ENCODE results near the gene AGAP1.

Gene AGAP1

GRCh38 chr2:236109473-236109872 is 615.6 kb downstream of the AGAP1 start:
- no peak for DNase-seq (ENCODE audit: low read depth in 3 of 3, low spot score in 1 of 3)

DNA sequence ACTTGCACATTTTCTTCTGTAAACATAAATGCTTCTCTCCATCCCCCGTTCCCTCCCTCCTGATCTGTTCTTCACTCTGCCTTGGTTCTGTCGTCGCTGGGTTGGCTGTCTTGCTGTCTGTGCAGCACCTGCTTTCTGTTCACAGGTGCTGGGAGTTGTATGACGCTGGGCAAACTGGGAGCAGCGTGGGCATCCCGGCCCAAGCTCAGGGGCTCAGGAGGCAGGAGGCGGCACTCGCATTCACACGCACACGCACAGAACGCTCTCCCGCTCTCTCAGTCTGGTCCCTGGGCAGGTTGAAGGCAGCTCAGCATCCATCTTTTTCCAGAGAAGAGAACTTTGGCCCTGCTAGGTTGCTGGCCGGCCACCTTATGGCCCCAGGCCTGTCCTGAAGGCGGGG is 618.6 kb downstream of the AGAP1 start:
- no peak for DNase-seq (ENCODE audit: low read depth in 3 of 3, low spot score in 1 of 3)

- no peak for DNase-seq (ENCODE audit: low read depth in 3 of 3, low spot score in 1 of 3)
Observed at GRCh38 chr2:236113425-236113824, 619.6 kb downstream of the AGAP1 start.

- no peak for DNase-seq (ENCODE audit: low read depth in 3 of 3, low spot score in 1 of 3)
Observed at GRCh38 chr2:236113948-236114347, 620.1 kb downstream of the AGAP1 start.

DNA sequence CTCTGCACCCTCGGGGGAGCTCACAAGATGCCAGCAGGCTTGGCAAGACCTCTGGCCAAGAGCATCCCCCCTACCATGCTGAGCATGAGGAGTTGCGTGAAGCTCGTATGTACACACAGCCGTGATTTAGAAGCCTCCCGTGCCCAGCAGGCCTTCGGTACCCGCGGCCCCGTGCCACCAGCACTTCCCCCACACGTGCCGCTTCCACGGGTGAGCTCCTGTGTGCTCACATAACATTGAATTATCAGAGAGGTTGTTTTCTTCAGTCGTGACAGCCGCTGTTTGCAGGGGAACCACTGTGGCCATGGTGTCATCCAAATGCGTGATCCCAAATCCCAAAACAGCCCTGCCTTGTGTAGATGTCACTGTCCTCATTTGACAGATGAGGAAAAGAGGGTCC is 621.1 kb downstream of the AGAP1 start:
- no peak for DNase-seq (ENCODE audit: low read depth in 3 of 3, low spot score in 1 of 3)

GRCh38 chr2:236117401-236117800 is 623.6 kb downstream of the AGAP1 start:
- no peak for DNase-seq (ENCODE audit: low read depth in 3 of 3, low spot score in 1 of 3)

- DNase-seq (ENCODE audit: low read depth in 3 of 3, low spot score in 1 of 3) = no peak
Observed at GRCh38 chr2:236117861-236118269, 624.0 kb downstream of the AGAP1 start.

DNA sequence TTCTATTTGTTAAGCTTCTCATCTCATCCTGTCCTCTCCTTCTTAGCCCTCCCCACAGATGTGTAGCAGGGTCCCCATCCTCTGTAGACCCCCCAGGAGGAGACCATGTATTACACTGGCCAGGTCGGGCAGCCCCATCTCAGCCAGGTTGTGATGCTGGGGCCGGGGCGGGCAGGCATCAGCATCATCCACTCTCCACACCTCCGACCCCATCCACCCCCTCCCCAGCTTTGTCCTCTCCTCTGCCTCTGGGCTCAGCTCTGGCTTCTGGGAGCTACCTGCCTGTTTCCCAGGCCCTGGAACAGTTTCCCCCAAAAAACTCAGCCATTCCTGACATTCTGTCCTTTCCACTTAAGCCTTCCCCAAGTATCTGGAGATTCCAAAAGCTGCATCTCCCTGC is 625.2 kb downstream of the AGAP1 start:
- no peak for DNase-seq (ENCODE audit: low read depth in 3 of 3, low spot score in 1 of 3)

DNA sequence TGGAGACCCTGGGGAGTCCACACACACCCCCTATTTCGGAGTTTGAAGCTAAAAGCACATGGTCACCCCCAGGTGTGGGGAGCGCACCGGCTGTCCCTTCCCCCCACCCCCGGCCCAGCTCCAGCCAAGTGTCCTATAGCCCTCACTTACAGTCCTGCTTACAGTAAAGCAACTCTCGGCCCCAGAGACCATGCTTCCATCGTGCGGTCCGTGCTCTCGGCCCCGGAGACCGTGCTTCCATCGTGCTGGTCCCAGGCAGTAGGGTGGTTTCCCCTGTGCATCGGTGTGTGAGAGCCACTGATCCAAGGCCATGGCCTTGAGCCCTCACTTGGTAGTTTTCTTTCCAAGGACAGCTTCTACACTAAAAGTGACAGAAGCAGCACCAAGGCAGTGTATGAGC is 625.6 kb downstream of the AGAP1 start:
- no peak for DNase-seq (ENCODE audit: low read depth in 3 of 3, low spot score in 1 of 3)

DNA sequence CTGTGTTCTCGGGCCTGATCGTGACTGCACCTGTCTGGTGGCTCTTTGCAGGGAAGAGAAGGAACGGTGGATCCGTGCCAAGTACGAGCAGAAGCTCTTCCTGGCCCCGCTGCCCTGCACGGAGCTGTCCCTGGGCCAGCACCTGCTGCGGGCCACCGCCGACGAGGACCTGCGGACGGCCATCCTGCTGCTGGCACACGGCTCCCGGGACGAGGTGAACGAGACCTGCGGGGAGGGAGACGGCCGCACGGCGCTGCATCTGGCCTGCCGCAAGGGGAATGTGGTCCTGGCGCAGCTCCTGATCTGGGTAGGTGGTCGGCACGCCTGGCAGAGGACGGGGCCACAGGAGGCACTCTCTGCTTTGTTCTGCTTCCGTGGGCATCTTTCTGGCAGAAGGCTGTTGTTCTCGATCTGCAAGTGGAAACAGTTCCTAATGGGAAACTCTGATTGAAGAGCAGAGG is 626.3 kb downstream of the AGAP1 start:
- DNase-seq (ENCODE audit: low read depth in 3 of 3, low spot score in 1 of 3) = no peak

DNA sequence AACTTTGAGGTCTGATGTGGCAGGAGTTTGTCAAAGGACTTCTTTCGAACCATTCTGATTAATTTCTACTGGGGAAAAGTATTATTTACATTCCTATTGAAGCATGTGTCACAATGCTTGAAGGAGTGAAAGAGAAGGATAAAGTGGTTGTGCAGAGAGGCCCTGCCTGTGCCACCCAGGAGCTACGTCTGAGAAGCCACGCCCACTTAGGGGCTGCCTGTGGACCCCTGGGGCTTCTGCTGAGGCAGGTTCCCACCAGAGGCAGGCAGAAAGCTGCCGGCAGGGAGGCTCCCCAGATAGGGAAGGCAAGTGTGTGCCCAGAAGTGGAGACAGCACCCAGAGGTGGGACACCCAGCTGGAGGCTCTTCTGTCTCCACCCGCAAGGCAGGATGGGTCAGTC is 627.0 kb downstream of the AGAP1 start:
- DNase-seq (ENCODE audit: low read depth in 3 of 3, low spot score in 1 of 3) = no peak

DNA sequence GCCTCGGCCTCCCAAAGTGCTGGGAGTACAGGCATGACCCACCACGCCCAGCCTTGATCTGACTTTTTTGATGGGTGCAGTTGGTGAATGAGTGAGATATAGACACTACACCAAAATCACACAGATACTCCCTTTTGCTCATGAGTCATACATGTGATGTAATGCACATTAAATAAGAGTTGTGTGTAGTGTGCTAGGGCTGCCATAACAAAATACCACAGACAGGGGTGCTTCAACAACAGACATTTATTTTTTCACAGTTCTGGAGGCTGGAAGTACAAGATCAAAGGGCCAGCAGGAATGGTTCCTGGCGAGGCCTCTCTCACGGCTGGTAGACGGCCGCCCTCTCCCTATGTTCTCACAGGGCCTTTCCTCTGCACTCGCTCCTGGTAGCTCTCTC is 627.7 kb downstream of the AGAP1 start:
- DNase-seq (ENCODE audit: low read depth in 3 of 3, low spot score in 1 of 3) = no peak

DNA sequence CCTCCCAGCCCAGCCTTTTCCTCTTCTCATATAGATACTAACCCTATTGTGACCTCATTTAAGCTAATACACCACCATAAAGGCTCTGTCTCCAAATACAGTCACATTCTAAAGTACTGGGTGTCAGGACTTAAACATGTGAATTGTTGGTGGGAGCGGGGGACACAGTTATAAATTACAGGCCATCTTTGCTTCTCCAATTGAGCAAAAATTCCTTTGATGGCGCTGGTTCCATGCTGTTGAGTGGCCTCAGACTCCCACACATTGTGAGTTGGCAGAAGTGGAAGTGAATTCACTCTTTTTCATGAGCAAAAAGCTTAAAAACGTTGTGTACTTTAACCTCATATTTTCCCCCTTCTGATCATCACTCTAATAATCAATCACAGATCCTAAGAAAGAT is 628.4 kb downstream of the AGAP1 start:
- DNase-seq (ENCODE audit: low read depth in 3 of 3, low spot score in 1 of 3) = no peak

GRCh38 chr2:236123716-236124115 is 629.9 kb downstream of the AGAP1 start:
- DNase-seq (ENCODE audit: low read depth in 3 of 3, low spot score in 1 of 3) = no peak

- no peak for DNase-seq (ENCODE audit: low read depth in 3 of 3, low spot score in 1 of 3)
Observed at GRCh38 chr2:236124182-236124893, 630.5 kb downstream of the AGAP1 start.

DNA sequence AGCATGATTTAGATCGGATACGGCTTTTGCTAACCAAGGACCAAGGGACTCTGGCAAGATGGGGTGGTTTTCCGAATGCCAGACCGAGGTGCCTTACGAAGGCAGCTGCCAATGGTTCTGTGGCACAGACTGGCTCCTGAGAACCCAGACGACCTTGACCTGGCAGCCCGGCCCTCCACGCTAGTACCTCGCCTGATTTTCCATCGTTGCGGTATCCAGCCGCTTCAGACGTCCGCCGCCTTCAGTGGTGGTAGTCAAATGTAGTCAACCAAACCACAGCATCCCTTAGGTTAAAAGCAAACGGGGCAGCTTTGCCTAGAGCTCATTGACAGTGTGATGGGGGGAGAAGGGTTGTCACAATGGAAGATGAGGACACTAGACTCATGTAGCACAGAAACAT is 631.7 kb downstream of the AGAP1 start:
- DNase-seq (ENCODE audit: low read depth in 3 of 3, low spot score in 1 of 3) = no peak

GRCh38 chr2:236127010-236127409 is 633.2 kb downstream of the AGAP1 start:
- no peak for DNase-seq (ENCODE audit: low read depth in 3 of 3, low spot score in 1 of 3)

DNA sequence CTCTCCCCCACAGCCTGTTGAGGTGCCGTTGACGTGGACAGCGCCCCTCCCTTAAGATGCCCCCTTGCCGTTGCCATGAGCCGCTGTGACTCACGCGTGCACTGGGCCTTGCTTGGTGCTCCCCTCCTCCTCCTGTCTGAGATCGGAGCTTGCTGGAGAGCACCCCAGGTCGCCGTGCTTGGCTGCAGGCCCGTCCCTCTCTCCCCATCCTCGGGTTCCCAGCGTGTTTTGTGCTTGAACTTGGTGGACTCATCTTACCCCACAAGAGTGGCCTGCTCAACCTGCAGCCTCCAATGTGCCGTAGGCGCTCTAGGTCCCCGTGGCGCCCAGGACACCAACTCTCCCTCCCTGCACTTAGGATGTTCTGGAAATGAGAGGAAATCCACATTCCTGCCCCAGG is 634.5 kb downstream of the AGAP1 start:
- DNase-seq (ENCODE audit: low read depth in 3 of 3, low spot score in 1 of 3) = no peak

- DNase-seq (ENCODE audit: low read depth in 3 of 3, low spot score in 1 of 3) = no peak
Observed at GRCh38 chr2:236129935-236130334, 636.1 kb downstream of the AGAP1 start.

DNA sequence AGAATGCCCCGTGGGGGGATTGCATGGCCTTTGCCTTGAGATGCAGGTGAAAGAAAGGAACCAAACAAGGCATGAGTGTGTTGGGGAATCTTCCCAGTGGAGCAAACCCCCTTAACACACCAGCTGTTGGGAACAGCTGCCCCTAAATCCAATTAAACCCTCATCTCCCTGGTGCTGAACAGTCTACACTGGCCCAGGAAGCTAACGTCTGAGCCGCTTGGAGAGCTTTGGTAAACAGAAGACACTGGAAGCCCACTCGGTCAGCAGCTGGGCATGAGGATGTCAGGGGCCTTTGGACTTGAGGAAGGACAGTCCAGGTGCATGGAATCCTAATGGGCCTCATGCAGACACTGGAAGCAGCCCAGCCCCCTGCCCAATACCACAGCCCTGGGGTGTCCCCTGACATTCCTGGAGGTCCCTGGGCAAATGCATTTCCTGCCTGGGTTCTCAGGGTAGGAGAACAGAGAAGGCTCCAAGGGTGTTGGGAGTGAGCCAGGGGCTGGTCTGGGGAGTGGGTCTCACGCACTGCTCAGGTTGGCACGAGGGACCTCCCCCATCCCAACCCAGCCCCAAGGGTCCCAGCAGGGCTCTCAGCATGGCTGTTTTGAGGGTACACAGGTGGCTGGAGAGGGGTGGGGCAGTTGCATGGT is 636.6 kb downstream of the AGAP1 start:
- no peak for DNase-seq (ENCODE audit: low read depth in 3 of 3, low spot score in 1 of 3)

DNA sequence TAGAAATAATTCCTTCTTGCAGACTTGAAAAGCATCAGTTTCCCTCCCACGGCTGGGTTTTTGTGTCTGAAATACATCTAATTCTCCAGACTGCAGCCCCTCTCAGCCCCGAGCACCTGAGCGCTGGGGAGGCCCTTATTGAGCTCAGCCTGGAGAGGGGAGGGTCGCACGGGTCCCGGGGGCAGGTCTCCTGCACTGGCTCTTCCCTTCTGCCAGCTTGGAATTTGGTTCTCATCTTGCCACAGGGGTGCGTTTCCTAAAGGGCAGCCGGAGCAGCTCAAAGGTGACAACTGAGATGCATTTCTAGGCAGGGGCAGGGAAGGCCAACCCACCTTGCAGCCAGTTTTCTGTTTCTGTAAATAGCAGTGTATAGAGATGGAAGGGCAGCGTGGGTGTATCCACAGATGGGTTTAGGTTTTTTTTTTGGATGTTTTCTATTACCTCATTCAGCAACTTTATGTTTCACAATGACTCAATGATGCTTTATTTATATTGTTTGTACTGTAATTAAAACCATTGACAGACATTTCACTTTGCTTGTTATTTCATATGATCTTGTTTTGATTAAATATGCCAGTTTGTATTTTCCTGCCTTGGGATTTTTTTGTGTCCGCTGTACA is 637.3 kb downstream of the AGAP1 start:
- no peak for DNase-seq (ENCODE audit: low read depth in 3 of 3, low spot score in 1 of 3)

GRCh38 chr2:236133410-236134012 is 639.7 kb downstream of the AGAP1 start:
- DNase-seq (ENCODE audit: low read depth in 3 of 3, low spot score in 1 of 3) = no peak

Measured in stimulated activated CD4-positive, alpha-beta T cell treated with anti-CD3 and anti-CD28 coated beads, TNF-alpha, amount 100 ng/mL, for 1 hour (primary cell).